ENCODE results near the gene XKR7.

XKR7 gene

DNA sequence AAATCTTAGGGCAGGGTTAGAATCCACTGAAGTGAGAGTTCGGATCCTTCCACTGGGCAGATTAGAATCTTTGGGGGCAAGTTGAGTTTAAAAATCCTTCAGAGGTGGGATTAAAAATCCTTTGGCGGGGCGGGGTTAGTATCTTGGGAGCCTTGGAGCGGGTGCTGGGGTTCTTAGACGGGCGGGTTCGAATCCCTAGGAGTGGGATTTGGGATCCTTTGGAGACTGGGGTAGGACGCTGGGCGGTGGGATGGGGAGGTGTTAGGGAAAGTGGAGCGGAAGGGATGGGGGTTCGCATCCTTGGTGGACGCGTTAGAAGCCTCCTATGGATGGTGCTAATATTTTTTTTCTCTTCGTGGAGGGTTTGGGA, 83.8 kb downstream of the XKR7 start:
- no peak for DNase-seq

DNA sequence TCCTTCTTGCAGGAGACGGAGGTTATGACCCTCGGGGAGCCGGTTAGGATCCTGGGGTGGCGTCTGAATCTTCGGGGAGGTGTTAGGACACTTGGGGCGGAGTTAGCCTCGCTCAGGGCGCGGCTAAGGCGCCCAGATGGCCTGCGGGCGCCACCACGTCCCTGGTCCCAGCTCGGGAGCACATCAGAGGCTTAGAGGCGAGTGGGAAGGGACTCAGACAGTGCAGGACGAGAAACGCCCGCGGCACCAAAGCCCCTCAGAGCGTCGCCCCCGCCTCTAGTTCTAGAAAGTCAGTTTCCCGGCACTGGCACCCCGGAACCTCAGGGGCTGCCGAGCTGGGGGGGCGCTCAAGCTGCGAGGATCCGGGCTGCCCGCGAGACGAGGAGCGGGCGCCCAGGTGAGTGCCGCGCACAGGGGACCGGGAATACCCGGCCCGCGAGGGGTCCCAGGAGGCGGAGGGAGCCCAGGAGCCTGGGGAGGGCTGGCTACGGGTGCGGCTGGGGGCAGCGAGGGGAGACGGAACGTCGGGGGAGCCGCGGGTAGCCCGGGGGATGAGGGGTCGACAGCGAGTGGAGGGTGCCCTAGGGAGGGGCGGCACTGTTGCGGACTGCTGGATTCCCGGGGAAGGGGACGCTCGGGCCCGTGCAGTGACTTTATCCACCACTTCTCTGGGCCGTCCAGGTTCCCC, 84.3 kb downstream of the XKR7 start, which contains the start of gene HCK:
HCK (plus strand) TSS at position 153 of the 688 bp plus-strand sequence.
- DNase-seq, result no peak

DNA sequence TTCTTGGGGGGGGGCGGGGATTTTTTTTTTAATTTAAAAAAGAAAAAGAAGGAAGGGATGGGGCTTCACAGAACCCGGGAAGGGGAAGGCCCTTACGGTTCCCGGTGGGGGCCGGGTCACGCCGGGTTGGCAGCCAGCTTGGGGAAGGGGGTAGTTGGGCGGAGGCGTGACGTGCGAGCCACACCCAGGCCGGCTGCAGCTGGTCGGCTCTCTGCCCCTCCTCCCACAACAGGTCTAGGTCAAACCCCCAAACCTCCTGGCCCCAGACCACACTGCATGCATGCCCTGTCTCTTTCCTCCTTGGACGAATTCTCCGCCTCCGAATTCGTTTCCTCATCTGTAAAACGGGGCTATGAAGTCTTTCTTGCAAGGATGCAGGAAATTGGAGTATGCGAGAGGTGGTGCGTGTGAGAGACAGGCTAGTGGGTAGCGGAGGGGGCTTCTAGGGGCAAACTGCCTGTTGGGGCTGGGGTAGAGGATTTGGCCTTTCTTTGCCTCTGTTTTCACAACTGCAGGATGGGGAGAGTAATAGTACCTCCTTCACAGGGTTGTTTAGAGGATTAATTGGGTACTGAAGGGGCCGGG, 84.9 kb downstream of the XKR7 start:
- DNase-seq, result no peak
